NB4 (cell line): ENCODE results near the gene CD3G.
A peak's percentile ranks its signal among the peaks of the same experiment; 100 is the strongest.

ENCODE experiments used
- DNase-seq: peaks from one replicate; pipeline ENCODE4 v3.0.0; 2010; ENCODE audit warnings: low read depth
- H3K4me3 ChIP-seq: one replicate; pipeline ENCODE4 v1.5.1; 2011; ENCODE audit warnings: mild to moderate bottlenecking, low read depth, low read length, moderate library complexity
- CTCF ChIP-seq: IDR thresholded peaks from one replicate; pipeline ENCODE4 v1.5.1; 2012; ENCODE audit warnings: low read depth, low read length
- MYC ChIP-seq: IDR thresholded peaks from 2 replicates; pipeline ENCODE4 v1.6.1; 2011; ENCODE audit warnings: low read depth, low read length
- POLR2A ChIP-seq: IDR thresholded peaks from 2 replicates; pipeline ENCODE4 v1.6.1; 2011; ENCODE audit warnings: mild to moderate bottlenecking; ENCODE audit not compliant: insufficient read length; ENCODE audit errors: extremely low read depth
- TF ChIP-seq, protein P1 (sequence below): IDR thresholded peaks from 2 replicates; pipeline ENCODE4 v1.6.1; 2011; ENCODE audit warnings: low read depth, low read length

CD3G gene

GRCh38 chr11:118319337-118319707 is 24.8 kb upstream of the CD3G start:
- TF ChIP-seq, protein P1, sequence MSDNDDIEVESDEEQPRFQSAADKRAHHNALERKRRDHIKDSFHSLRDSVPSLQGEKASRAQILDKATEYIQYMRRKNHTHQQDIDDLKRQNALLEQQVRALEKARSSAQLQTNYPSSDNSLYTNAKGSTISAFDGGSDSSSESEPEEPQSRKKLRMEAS = no peak
- TF ChIP-seq POLR2A (no peak), MYC (no peak), CTCF (no peak)
- DNase-seq = peak; percentile 94
- no peak overlapping the region for H3K4me3 ChIP-seq

- TF ChIP-seq POLR2A = no peak
- TF ChIP-seq, protein P1 = no peak
- TF ChIP-seq MYC = no peak
- TF ChIP-seq CTCF = no peak
- no peak overlapping the region for H3K4me3 ChIP-seq
- DNase-seq = no peak
Observed at GRCh38 chr11:118320515-118320914, 23.6 kb upstream of the CD3G start.

DNA sequence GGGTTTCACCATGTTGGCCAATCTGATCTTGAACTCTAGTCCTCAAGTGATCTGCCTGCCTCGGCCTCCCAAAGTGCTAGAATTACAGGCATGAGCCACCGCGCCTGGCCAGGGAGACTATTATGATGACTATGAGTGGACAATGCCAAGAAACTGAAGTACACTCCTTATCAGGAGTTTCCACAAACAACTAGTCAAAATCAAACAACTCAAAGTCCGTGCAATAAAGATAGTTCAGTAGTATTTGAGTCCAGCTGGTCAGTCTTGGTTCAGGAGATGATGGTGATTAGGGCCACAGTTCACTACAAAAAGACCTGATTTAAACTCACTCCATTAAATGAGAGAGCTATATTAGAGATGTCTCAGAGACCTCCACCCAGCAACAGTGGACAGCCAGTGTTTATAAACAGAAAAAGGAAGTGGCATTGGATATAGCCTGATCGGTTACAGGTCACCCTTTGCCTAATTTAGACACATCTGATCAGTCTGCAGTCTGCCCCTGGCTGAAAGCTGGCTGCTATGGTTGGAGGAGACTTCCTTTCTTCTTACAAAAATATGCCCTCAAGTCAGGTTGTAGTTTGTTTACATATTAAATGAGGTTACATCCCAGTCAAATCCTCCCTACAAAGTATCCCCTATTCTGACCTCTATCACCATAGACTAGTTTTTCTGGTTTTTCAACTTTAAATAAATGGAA is 22.6 kb upstream of the CD3G start:
- H3K4me3 ChIP-seq = no peak overlapping the region
- peak; percentile 78 for DNase-seq
- TF ChIP-seq CTCF (no peak), MYC (no peak), POLR2A (no peak)
- TF ChIP-seq, protein P1 = no peak

GRCh38 chr11:118322721-118323120 is 21.4 kb upstream of the CD3G start:
- H3K4me3 ChIP-seq = no peak overlapping the region
- TF ChIP-seq POLR2A (no peak), MYC (no peak), CTCF (no peak)
- TF ChIP-seq, protein P1 = no peak
- DNase-seq = no peak

DNA sequence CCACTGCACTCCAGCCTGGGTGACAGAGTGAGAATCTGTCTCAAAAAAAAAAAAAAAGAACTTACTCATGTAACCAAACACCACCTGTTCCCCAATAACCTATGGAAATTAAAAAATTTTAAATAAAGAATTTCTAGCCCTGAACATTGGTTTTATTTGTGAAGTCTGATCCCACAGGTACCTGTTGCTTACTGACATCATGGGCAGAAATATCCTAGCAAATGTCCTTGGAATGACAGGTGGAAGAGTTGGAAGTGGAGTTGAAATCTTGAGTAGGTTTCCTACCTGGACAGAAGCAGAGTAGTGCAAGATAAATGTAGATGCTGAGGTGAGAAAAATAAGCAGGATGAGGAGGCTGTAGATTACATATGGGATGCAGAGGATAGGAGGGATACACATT is 18.9 kb upstream of the CD3G start:
- no peak for DNase-seq
- no peak for TF ChIP-seq POLR2A
- TF ChIP-seq, protein P1 = no peak
- no peak for TF ChIP-seq CTCF
- no peak for TF ChIP-seq MYC
- H3K4me3 ChIP-seq = no peak overlapping the region

GRCh38 chr11:118328745-118329144 is 15.4 kb upstream of the CD3G start:
- no peak overlapping the region for H3K4me3 ChIP-seq
- TF ChIP-seq, protein P1 = no peak
- no peak for TF ChIP-seq MYC
- no peak for TF ChIP-seq CTCF
- no peak for TF ChIP-seq POLR2A
- no peak for DNase-seq
